NCI-H510A (cell line): ENCODE results near the gene ZFYVE26.
"Not testable (repeated sequence)": the region's sequence is repeated elsewhere in the genome, so short reads cannot be mapped to it uniquely, and the experiment has no call there.

Experiments used
- DNase-seq: peaks from one replicate; lab custom pipeline; 2025; lab: John Stamatoyannopoulos, UW

The ZFYVE26 gene

GRCh38 chr14:67749341-67750084 lies 66.9 kb downstream of the ZFYVE26 start:
- DNase-seq = no peak

DNA sequence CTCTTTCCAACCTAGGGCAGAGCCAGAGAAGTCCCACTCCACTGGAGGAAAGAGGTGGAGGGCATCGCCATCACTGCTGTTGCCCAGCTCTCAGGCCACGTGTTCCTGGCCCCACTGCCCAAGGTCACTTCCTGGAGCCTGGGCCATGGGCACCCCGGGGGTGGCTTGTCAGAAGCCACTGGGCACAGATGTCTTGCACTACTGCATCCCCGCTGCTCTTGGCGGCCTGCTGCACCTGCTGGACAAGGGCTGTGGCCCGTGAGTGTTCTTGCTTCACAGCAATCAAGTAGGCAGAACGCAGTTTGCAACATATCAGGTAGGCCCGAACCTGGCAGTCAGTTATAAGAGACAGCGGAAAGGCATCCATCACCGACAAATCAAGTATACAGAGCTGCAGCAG lies 68.1 kb downstream of the ZFYVE26 start:
- DNase-seq = no peak

- no peak for DNase-seq
Measured at GRCh38 chr14:67746927-67747326, 69.5 kb downstream of the ZFYVE26 start.

- DNase-seq = no peak
Measured at GRCh38 chr14:67744046-67744445, 72.3 kb downstream of the ZFYVE26 start.

DNA sequence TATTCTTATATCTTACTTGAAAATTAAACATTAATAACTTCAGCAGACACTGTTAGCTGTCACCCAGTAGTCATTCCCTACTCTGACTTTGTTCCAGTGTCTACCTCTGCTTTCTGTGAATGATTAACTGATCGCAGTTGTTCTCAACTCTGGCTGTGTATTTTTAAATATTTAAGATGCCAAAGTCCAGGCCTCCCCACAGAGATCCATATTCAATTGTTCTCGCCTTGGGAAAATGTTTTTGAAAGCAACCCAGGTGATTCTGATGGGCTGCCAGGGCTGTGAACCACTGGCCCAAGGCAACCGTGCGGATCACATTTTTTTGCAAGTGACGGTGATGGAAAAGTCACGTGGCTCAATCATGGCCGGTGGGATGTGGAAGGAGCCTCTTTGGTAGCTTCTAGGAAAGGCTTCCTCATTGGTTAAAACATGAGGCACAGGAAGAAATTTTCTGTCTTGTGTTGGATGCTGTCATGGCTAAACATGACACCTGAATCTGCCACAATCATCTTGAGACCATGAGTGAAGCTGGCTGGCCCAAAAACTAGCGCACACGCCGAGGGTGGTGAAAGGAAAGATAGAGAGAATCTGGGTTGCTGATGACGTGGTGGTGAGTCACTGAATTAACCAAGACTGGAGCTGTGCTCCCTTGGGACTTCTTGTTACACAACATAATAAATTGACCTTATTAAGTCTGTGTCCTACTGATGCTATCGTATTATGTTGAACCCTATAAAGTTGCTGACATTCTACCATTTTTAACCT lies 77.5 kb downstream of the ZFYVE26 start:
- no peak for DNase-seq

DNA sequence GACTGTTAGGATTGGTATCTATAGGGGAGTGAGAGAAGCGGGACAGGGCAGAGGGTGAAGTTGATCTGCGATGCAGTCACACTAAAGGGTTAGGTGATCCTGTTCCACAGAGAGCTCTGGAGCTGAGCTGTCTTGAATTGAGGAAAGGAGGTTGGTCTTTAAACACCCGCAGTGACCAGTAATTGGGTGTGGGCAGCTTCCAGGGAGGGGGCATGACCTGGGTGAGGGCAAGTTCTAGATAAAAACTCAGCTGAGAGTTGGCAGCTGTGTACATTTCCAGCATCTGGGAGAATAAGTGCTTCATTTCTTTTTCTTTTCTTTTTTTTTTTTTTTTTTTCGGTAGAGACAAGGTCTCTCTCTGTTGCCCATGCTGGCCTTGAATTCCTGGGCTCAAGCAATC lies 79.6 kb downstream of the ZFYVE26 start:
- no peak for DNase-seq

- DNase-seq = no peak
Measured at GRCh38 chr14:67735336-67736147, 80.8 kb downstream of the ZFYVE26 start.

DNA sequence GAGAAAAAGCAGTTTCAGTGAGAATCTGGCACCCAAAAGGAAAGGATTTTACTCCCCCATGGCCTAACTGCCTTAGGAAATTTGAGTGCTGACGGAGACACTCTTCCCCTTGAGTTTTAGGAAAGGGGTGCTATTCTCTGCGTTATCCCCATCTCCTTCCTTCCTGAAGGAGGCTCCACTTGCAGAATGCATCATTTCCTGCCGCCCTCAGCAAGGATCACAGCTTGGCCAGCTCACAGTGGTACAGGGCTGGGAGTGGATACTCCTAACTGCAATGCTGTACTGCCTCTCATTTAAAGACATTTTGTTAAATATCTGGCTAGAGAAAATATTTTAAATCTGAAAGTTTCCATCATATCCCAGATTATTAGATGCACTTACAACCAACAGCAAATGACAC lies 81.7 kb downstream of the ZFYVE26 start:
- DNase-seq = no peak

DNA sequence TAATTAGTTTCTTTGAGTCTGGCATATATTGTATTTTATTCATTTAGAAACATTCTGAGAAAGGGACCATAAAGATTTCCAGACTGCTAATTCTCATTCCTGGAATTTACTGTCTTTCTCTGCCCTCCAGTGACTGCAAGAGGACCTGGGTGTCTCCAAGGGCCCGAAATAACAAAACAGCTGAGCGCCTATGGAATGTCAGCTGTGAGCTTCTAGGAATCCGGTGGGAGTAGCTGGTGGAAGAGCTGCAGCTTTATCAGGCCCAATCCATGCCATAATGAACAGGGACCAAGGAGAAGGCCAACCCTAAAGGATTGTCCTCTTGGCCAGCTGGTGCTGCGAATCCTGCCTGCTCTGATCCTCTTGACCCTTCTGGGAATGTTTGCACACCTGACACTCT lies 82.8 kb downstream of the ZFYVE26 start:
- peak; percentile 53 for DNase-seq

GRCh38 chr14:67729072-67729885 lies 87.1 kb downstream of the ZFYVE26 start:
- DNase-seq = peak; percentile 11

DNA sequence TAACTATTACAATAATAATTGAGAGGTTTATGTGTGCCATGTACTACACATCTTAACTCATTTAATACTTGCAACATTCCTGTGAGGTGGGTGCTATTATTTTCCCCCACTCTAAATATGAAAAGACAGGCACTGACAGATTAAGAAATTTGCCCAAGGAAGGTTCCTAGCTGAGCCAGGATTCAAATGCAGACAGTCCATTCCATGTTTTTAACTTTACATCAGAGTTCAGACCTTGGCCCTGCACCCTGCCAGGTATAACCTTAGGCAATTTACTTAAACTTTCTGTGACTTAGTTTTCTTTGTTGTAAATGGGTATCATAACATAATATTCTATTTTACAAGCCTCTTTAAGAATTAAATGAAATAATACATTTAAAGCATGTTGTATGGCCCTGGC lies 88.1 kb downstream of the ZFYVE26 start:
- no peak for DNase-seq

- DNase-seq = no peak
Measured at GRCh38 chr14:67727361-67727760, 89.0 kb downstream of the ZFYVE26 start.

GRCh38 chr14:67725171-67725570 lies 91.2 kb downstream of the ZFYVE26 start:
- DNase-seq = no peak

DNA sequence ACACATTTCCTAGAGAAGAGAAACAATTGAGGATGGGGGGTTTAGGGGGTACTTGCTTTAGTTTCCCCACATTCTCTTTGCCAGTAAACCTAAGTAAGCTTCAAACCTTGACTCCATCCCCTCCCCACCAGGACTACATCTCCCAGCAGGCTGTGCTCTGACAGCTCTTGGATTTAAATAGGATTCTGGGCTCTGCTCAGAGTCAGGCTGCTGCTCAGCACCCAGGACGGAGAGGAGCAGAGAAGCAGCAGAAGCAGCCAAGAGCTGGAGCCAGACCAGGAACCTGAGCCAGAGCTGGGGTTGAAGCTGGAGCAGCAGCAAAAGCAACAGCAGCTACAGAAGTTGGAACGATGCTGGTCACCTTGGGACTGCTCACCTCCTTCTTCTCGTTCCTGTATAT lies 94.1 kb downstream of the ZFYVE26 start:
- DNase-seq = no peak

- no peak for DNase-seq
Measured at GRCh38 chr14:67721875-67722274, 94.5 kb downstream of the ZFYVE26 start.

DNA sequence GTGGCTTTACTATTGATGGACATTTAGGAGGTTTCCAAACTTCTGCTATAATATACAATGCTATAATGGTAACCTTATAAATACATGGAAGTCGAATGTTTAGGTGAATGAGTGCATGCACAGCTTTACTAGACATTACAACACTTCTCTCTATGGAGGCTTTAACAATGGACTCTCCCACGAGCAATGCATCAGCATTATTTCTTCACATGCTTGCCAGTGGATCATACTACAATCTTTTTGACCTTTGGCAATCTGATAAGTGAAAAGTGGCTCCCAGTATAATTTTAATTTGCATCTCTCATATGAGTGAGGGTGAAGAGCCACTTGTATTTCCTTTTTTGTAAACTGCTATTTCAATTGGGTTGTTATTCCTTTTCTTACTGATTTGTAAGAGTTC lies 96.5 kb downstream of the ZFYVE26 start:
- no peak for DNase-seq

- not testable (repeated sequence) for DNase-seq
Measured at GRCh38 chr14:67719385-67719784, 97.0 kb downstream of the ZFYVE26 start.

GRCh38 chr14:67718265-67718664 lies 98.1 kb downstream of the ZFYVE26 start:
- no peak for DNase-seq

DNA sequence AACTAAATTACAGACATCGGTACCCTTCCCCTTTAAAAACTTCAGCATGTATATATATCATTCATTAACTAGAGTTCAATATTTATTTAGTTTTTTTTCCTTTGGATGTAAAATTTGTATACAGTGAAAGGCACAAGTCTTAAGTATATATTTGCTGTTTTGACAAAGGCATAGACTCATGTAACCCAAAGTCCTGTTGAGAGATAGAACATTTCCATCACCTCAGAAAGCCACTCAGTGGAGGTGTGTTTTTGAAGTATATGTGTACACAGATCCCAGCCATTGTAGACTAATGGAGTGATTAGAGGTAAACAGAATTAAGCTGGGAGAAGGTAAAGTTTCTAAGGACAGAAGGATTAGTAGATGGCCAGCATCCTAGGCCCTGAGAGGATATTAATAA lies 99.3 kb downstream of the ZFYVE26 start:
- DNase-seq = no peak

- no peak for DNase-seq
Measured at GRCh38 chr14:67710209-67710608, 106.2 kb downstream of the ZFYVE26 start.

DNA sequence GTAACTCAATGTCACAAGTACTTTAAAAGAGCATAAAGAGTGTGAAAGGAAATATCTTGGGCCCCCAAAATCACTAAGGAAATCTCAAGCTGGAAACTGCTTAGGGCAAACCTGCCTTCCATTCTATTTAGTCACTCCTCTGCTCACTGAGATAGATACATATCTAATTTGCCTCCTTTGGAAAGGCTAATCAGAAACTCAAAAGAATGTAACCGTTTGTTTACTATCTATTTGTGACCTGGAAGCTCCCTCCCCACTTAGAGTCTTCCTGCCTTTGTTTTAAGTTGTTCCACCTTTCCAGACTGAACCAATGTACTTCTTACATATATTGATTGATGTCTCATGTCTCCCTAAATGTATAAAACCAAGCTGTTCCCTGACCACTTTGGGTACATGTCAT lies 106.6 kb downstream of the ZFYVE26 start:
- DNase-seq = not testable (repeated sequence)

GRCh38 chr14:67709346-67709745 lies 107.0 kb downstream of the ZFYVE26 start:
- not testable (repeated sequence) for DNase-seq
